Activated naive CD4-positive, alpha-beta T cell treated with anti-CD3 and anti-CD28 coated beads, Interleukin-2, amount 10 ng/mL, durations not matched to agents 7 days and 5 days (primary cell): ENCODE data around the gene AUTS2.

ENCODE experiments used
- CTCF ChIA-PET: fragments of 350-600 bp; sonication (Branson Sonifier 250); formaldehyde crosslinking; loops from one replicate; lab custom pipeline; 2021; ENCODE audit warnings: antibody characterized with exemption; lab: Charles Lee
- DNase-seq: peaks from one replicate; pipeline ENCODE4 v3.0.0-alpha.2; 2020
- H3K27ac Mint-ChIP-seq: one replicate; pipeline ENCODE4 v1.8.0; 2021; ENCODE audit warnings: mild to moderate bottlenecking, moderate library complexity, mixed read lengths
- H3K27me3 Mint-ChIP-seq: one replicate; pipeline ENCODE4 v1.8.0; 2021; ENCODE audit warnings: mild to moderate bottlenecking, mixed read lengths
- H3K36me3 Mint-ChIP-seq: one replicate; pipeline ENCODE4 v1.8.0; 2021; ENCODE audit warnings: mixed read lengths
- H3K4me1 Mint-ChIP-seq: one replicate; pipeline ENCODE4 v1.8.0; 2021; ENCODE audit warnings: mixed read lengths
- H3K4me3 Mint-ChIP-seq: one replicate; pipeline ENCODE4 v1.8.0; 2021; ENCODE audit warnings: mild to moderate bottlenecking, moderate library complexity, mixed read lengths
- H3K9me3 Mint-ChIP-seq: one replicate; pipeline ENCODE4 v1.8.0; 2021; ENCODE audit warnings: mixed read lengths

Gene AUTS2

DNA sequence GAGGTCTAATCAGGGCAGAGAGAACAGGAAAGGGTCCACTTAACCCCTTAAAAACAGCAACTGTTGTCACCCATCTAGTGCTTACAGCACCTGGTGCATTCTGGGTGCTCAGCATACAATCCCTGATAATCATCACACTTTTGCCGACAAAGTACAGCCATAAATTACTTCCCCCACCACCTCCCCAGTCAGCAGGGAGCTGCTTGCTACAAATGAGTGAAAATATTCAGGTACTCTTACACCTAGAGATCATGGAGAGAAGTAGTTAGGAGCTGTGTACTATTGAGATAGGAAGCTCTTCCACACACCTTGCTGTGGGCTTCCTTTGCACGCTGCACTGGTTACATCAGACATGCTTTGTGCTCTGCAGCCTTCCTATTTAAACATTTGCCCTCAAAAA, 810.2 kb downstream of the AUTS2 start:
- DNase-seq: no peak
- Mint-ChIP-seq H3K36me3 (no peaks in the 10 kb centered on the region), H3K4me3 (no peak overlapping the region), H3K9me3 (no peaks in the 10 kb centered on the region), H3K27me3 (no peaks in the 10 kb centered on the region), H3K4me1 (no peaks in the 10 kb centered on the region), H3K27ac (no peak overlapping the region)
- CTCF ChIA-PET: no interaction called here

DNA sequence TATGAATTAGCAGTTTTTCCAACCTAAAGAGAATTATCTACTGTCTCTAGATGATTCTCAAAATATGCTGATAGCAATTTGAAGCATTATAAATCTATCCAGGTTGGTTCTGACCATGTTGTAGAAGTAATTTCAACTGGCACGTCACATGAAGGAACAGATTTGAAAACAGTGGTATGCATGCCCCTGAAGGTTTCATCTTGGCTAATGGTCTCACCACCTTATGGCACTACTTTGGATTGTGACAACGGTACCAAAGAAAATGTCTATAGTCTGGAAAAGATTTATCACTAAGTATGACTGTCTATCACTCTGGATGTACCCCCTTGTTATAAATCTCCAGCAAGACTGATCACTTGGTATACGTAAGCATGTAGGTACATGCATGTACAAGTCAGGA, 810.6 kb downstream of the AUTS2 start:
- Mint-ChIP-seq H3K27me3 (no peaks in the 10 kb centered on the region), H3K36me3 (no peaks in the 10 kb centered on the region), H3K9me3 (no peaks in the 10 kb centered on the region), H3K4me3 (no peak overlapping the region), H3K27ac (no peak overlapping the region), H3K4me1 (no peaks in the 10 kb centered on the region)
- CTCF ChIA-PET: no interaction called here
- DNase-seq: no peak

DNA sequence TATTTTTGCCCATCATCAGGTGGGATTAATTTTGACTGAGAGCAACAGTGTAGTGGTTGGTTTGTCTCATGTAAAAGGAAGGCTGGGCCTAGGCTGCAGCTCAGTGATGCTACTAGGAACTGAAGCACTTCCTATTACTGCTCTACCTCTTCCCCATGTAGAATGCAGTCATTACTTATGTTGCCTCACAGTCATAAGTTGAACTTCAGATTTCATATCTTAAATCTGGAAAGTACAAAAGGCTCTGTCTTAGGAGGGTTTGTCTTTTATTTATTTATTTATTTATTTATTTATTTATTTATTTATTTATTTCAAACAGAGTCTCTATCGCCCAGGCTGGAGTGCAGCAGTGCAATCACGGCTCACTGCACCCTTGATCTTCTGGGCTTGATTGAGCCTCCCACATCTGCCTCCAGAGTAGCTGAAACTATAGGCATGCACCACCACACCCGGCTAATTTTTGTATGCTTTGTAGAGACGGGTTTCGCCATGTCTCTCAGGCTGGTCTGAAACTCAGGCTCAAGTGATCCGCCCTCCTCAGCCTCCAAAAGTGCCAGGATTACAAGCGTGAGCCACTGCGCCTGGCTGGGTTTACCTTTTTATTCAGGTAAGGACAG, 812.0 kb downstream of the AUTS2 start:
- no peaks in the 10 kb centered on the region for H3K36me3 Mint-ChIP-seq
- H3K27me3 Mint-ChIP-seq: no peaks in the 10 kb centered on the region
- DNase-seq: no peak
- H3K4me3 Mint-ChIP-seq: no peak overlapping the region
- H3K9me3 Mint-ChIP-seq: no peaks in the 10 kb centered on the region
- no peak overlapping the region for H3K27ac Mint-ChIP-seq
- CTCF ChIA-PET: no interaction called here
- no peaks in the 10 kb centered on the region for H3K4me1 Mint-ChIP-seq

DNA sequence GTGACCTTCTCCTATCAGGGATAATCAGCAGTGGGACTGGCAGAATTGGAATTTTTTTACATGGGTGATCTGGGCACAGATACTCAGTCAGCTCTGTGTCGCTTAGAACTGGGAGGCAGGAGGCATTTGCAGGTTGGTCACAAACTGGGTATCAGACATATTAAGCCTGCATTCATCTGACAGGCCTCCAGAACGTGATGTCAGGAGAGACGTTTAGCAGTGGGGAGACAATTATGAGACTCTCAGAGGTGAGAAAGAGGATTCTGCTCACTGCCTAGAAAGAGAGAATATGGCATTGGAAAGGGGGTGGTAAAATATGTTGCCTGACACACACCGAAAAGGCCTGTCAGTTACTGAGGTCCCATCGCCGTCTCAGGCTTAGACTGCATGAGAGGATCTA, 816.1 kb downstream of the AUTS2 start:
- Mint-ChIP-seq H3K4me3 (no peak overlapping the region), H3K27ac (no peak overlapping the region), H3K9me3 (no peaks in the 10 kb centered on the region), H3K27me3 (no peaks in the 10 kb centered on the region), H3K36me3 (no peaks in the 10 kb centered on the region), H3K4me1 (no peaks in the 10 kb centered on the region)
- no peak for DNase-seq
- CTCF ChIA-PET: no interaction called here

DNA sequence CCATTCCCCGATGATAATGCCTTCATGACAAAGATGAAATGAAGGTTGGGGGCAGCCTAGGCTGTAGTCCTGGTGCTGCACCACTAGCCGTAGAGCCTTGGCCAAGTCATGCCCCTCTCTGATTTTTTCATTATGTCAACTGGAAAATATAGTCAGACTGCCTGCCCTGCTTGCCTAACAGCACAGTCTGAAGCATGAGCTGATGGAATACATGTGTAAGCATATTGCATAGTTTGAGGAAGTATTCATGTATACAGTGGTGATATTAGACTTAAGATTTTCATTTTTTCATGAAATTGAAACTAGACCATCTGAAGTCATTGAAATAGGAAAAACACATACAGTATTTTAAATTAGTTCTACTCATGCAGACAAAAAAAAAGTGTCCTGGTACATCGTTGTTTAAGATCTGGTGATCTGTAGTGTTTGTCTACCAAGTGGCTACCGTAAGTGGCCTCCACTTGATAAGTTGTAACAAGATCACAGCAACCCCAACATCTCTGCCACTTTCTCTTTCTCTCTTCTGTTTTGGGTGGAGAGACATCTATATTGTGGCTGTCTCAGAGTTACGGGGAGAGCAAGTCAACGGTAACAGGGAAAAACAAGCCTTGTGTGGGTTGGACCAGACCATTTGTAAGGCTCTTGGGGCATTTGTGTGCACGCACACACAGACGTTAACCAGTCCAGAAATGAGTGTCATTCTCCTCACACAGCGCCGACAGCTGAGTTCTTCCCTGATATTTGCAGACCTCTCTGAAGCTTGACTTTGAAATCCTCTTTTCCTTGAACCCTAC, 817.1 kb downstream of the AUTS2 start:
- Mint-ChIP-seq H3K27me3 (no peaks in the 10 kb centered on the region), H3K4me1 (no peaks in the 10 kb centered on the region), H3K9me3 (no peaks in the 10 kb centered on the region), H3K27ac (no peak overlapping the region), H3K36me3 (no peaks in the 10 kb centered on the region), H3K4me3 (no peak overlapping the region)
- DNase-seq: no peak
- CTCF ChIA-PET: no interaction called here

DNA sequence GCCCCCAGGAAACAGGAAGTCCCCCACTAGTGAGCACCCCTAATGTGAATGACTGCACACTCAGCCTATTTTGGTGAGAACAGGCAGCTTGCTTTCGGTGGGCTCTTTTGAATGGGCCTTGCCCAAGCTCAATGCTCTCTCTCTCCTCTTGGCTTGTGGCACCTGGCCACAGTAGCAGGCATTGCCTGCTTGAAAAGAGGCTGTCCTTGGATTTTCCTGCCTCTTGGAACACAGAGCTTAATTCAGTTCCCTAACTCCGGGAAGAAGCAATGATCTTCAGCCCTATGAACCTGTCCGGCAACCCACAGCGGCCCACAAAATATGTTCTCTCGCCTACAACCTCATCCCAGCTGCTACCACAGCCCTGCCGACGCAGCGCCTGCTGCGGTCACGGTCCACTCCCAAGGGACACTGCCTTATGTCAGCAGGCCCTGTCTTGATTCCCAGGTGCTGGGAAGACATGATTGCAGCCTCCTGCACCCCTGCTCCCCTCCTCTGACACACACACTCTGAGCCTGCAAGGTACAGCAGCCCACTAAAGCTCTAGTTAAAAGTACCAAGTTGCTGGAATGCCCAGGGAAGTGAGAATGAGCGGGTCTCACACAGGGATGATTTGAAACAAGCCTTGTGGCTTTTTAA, 818.2 kb downstream of the AUTS2 start:
- Mint-ChIP-seq H3K9me3 (no peaks in the 10 kb centered on the region), H3K27ac (no peak overlapping the region), H3K4me3 (no peak overlapping the region), H3K27me3 (no peaks in the 10 kb centered on the region), H3K4me1 (no peaks in the 10 kb centered on the region), H3K36me3 (no peaks in the 10 kb centered on the region)
- no peak for DNase-seq
- CTCF ChIA-PET: no interaction called here

DNA sequence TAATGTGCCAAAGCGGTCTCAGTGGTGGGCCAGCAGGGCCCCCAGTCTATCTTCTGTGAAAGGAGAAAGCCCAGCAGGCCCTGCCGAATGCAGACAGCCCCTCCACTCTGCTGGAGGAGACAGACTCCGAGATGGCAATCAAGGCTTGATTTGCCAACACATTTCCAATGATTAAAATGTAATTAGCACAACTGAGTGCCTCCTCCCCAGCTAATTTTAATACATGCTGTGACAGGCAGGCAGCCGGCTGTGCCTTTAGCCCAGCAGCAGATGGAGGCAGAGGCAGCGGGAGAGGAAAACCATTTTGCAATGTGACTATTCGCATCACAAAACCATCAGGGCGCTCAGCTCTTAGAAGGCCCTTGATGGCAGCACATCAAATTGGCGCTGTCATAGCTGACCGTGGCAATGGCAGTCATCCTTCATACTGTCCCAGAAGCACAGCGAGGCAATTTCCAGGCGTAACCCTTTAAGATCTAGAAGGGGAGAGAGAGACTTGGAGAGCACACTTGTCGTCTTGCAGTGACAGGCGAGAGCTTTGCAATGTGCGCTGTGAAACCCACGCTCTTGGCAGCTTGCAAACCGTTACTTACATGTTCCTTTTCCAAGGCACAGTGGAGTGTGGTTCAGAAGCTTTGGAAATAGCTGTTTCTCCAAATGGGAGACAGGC, 818.8 kb downstream of the AUTS2 start:
- H3K4me1 Mint-ChIP-seq: no peaks in the 10 kb centered on the region
- CTCF ChIA-PET: no interaction called here
- no peaks in the 10 kb centered on the region for H3K36me3 Mint-ChIP-seq
- H3K9me3 Mint-ChIP-seq: no peaks in the 10 kb centered on the region
- no peaks in the 10 kb centered on the region for H3K27me3 Mint-ChIP-seq
- no peak overlapping the region for H3K4me3 Mint-ChIP-seq
- DNase-seq: no peak
- H3K27ac Mint-ChIP-seq: no peak overlapping the region

DNA sequence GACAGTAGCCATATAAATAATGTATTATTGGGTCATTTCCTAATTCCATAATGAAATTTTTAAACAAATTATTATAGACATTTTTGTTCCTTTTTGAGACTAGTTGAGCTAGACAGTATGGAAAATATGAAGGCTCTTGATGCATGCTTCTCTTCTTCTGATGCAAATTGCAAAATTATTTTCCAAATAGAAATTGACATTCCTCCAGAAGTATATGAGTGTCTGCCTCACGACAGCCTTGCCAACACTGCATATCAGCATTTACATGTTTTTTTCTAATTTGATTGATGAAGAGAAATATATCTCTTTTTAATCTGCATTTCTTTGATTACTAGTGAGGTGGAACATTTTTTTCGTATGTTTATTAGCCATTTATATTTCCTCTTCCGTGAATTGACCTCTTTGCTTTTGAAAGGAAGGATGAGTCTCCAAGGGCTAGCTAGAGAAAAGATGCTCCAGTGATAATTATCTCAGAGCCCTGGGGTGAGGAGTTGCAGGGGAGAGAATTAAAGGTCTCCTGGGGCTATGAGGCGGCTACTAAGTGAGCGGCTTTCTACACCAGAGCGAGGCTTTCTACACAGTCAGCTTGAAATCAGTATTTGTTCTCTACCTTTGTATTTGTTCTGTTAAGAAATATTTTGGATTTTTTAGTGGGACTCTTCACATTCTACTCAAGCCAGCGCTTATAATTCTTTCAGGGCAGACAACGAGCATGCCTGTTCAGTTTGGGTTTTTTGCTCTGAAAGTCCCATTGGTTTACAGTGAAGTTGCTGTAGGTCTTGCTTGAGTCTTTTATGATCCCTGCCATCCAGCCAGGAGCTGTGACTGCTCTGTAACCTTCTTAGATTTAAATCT, 821.5 kb downstream of the AUTS2 start:
- CTCF ChIA-PET: no interaction called here

DNA sequence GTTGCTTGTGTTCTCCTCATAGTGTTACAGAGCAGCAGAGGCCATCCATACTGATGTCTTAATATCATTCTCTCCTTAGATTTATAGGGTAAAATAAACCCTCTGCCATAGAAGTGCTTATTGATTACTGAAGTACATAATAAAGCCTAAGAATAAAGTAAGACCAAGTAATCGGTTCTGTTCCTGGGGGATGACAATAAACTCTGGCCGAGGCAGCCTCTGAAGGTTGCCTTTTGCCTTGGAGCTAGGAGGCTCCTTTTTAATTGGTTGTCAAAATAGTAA, 822.0 kb downstream of the AUTS2 start:
- CTCF ChIA-PET: no interaction called here
- no peak overlapping the region for H3K27ac Mint-ChIP-seq
- no peak for DNase-seq
- H3K27me3 Mint-ChIP-seq: no peaks in the 10 kb centered on the region
- H3K36me3 Mint-ChIP-seq: no peaks in the 10 kb centered on the region
- no peaks in the 10 kb centered on the region for H3K4me1 Mint-ChIP-seq
- H3K9me3 Mint-ChIP-seq: no peaks in the 10 kb centered on the region
- no peak overlapping the region for H3K4me3 Mint-ChIP-seq

More for the DNA sequence above, 821.5 kb downstream of the AUTS2 start:
- no peaks in the 10 kb centered on the region for H3K9me3 Mint-ChIP-seq
- no peaks in the 10 kb centered on the region for H3K27me3 Mint-ChIP-seq
- H3K4me1 Mint-ChIP-seq: no peaks in the 10 kb centered on the region
- no peak for DNase-seq
- no peaks in the 10 kb centered on the region for H3K36me3 Mint-ChIP-seq
- H3K4me3 Mint-ChIP-seq: no peak overlapping the region
- no peak overlapping the region for H3K27ac Mint-ChIP-seq

DNA sequence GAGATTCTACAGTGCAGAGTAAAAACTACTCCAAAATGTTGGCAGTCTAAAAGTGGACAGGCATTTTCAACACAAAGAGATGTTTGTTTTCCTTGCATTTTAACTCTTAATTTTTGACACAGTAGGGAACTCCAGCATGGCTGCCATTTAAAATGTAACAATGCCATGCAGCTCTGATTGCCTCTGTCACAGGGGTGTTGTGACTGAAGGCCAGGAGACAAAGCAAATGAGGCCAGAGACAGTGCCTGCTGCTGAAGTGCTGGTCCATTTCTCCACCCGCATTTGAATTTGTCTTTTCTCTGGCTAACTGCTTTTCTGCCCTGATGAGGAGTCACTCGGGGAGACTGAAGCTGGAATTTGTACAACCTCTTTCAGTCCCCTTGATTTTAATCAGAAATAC, 823.0 kb downstream of the AUTS2 start:
- H3K27me3 Mint-ChIP-seq: no peaks in the 10 kb centered on the region
- no peak overlapping the region for H3K4me3 Mint-ChIP-seq
- H3K9me3 Mint-ChIP-seq: no peaks in the 10 kb centered on the region
- CTCF ChIA-PET: no interaction called here
- H3K4me1 Mint-ChIP-seq: no peaks in the 10 kb centered on the region
- DNase-seq: no peak
- H3K36me3 Mint-ChIP-seq: no peaks in the 10 kb centered on the region
- H3K27ac Mint-ChIP-seq: no peak overlapping the region

DNA sequence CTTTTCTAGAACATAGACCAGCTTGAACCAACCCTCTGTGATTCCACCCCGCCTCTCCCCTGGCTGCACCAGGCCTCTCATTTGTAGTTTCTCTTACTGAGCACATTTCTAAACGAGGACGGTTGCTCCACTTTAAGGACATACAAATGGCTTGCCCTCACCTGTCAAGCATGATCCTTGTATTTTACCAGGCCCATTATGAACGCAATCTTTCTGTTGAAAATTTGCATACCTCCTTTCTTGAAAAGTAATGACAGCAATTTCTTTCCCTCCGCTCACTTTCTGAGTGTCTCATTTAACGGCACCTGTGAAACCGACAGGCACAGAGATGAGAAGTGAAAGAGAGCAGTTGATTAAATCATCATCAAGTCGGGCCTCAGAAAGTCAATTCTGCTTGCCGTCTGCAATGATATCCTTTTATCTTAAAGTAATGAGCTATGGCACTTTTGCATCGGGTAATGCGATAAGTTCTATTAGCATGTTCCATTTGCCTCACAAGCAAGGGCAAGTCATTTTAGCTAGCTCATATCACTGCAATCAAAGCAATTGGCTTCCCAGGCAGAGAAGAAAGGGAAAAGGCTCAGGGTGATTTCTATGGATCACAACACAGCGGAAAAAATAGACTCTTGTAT, 828.1 kb downstream of the AUTS2 start:
- no peaks in the 10 kb centered on the region for H3K36me3 Mint-ChIP-seq
- H3K27ac Mint-ChIP-seq: no peak overlapping the region
- no peaks in the 10 kb centered on the region for H3K27me3 Mint-ChIP-seq
- DNase-seq: no peak
- H3K4me1 Mint-ChIP-seq: no peaks in the 10 kb centered on the region
- peaks cover 2% of the 10 kb centered on the region for H3K9me3 Mint-ChIP-seq
- H3K4me3 Mint-ChIP-seq: no peak overlapping the region
- CTCF ChIA-PET: interaction anchor here (0.7 kb wide), 1 partner anchor 526 kb away, joined by 3 read pairs; no protein-coding TSS in a partner anchor

DNA sequence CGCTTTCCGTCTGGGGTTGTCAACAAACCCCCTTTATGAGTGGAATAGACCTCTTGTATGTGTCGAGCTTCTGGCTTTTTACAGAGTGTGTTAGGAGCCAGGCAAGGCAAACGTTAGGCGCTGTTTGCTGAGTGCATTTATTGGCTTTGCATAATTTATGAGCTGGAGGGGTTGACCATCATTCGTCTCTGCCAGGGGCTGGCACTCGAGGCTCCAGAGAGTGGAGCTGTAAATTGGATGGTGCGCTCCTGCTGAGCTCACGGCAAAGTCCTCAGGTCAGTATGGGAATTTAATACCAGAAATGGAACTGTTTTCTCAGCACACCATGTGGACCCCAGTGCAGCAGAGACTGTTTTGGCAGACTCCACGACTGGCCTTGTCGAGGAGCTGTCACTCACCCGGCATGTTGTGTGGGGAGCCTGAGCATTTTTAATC, 834.3 kb downstream of the AUTS2 start:
- Mint-ChIP-seq H3K4me1 (peaks cover 10% of the 10 kb centered on the region), H3K27ac (no peak overlapping the region), H3K27me3 (no peaks in the 10 kb centered on the region), H3K36me3 (no peaks in the 10 kb centered on the region), H3K9me3 (peaks cover 4% of the 10 kb centered on the region), H3K4me3 (no peak overlapping the region)
- CTCF ChIA-PET: no interaction called here
- no peak for DNase-seq

DNA sequence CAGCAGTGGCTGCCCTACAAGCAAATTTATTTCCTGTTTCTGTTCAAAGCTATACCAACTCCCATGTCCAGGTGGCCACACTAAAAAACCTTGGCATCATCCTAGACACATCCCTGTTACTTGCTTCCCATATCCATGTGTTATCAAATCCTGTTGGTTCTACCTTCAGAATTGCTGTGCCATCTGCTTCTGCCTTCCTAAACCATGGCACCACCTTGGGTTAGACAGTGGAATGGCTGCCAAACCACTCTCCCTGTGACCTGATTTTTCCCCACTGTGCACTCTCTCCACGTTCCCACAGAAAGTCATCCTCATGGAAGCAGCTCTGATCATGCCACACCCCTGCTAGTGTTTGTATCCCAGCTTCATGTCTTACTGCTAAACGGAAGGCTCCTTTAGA, 836.1 kb downstream of the AUTS2 start:
- H3K4me1 Mint-ChIP-seq: peaks cover 10% of the 10 kb centered on the region
- H3K27me3 Mint-ChIP-seq: no peaks in the 10 kb centered on the region
- no peak overlapping the region for H3K4me3 Mint-ChIP-seq
- CTCF ChIA-PET: no interaction called here
- H3K36me3 Mint-ChIP-seq: no peaks in the 10 kb centered on the region
- H3K9me3 Mint-ChIP-seq: peaks cover 4% of the 10 kb centered on the region
- no peak for DNase-seq
- no peak overlapping the region for H3K27ac Mint-ChIP-seq

DNA sequence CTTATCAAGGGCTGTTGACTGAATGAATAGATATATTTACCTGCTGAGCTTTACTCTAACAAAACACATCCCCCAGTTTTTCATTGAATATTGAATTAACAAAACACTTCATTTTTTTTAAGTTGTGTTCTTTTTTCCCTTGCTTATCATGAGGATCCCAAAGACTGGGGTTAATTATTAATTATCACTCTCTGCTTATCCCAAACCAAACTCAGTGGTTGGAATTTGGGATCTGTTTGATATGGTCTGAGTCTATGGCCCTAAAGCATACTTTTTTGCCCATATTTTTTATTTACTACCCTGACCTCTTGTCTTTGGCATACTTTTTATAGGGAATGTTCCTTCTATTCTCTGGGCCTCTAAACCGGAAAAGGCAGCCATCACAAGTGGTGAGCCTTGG, 836.5 kb downstream of the AUTS2 start:
- H3K4me1 Mint-ChIP-seq: peaks cover 10% of the 10 kb centered on the region
- H3K36me3 Mint-ChIP-seq: no peaks in the 10 kb centered on the region
- no peak overlapping the region for H3K27ac Mint-ChIP-seq
- H3K4me3 Mint-ChIP-seq: no peak overlapping the region
- CTCF ChIA-PET: no interaction called here
- DNase-seq: no peak
- peaks cover 4% of the 10 kb centered on the region for H3K9me3 Mint-ChIP-seq
- H3K27me3 Mint-ChIP-seq: no peaks in the 10 kb centered on the region
